ENCODE results near the gene PROC.
A peak's percentile ranks its signal among the peaks of the same experiment; 100 is the strongest.

Gene PROC

GRCh38 chr2:127418300-127419111, at the start of gene PROC:
PROC (plus strand) TSS chr2:127418427; CDS start chr2:127419943, 1,516 bp downstream.
- DNase-seq, result no peak

GRCh38 chr2:127370010-127370409, 48.2 kb upstream of the PROC start:
- no peak for DNase-seq

- DNase-seq, result no peak
Measured at GRCh38 chr2:127371037-127371436, 47.2 kb upstream of the PROC start.

- no peak for DNase-seq
Measured at GRCh38 chr2:127373362-127374083, 44.7 kb upstream of the PROC start.

GRCh38 chr2:127376257-127376656, 42.0 kb upstream of the PROC start:
- DNase-seq, result no peak

- no peak for DNase-seq
Measured at GRCh38 chr2:127377262-127377661, 41.0 kb upstream of the PROC start.

GRCh38 chr2:127378720-127379119, 39.5 kb upstream of the PROC start:
- no peak for DNase-seq

GRCh38 chr2:127379712-127380355, 38.4 kb upstream of the PROC start:
- no peak for DNase-seq

GRCh38 chr2:127381762-127382161, 36.5 kb upstream of the PROC start:
- no peak for DNase-seq

- no peak for DNase-seq
Measured at GRCh38 chr2:127382831-127383230, 35.4 kb upstream of the PROC start.

- DNase-seq, result no peak
Measured at GRCh38 chr2:127384529-127384928, 33.7 kb upstream of the PROC start.

GRCh38 chr2:127386246-127386645, 32.0 kb upstream of the PROC start:
- DNase-seq, result no peak

- peak; percentile 85 for DNase-seq
Measured at GRCh38 chr2:127386764-127387654, 31.2 kb upstream of the PROC start.

- DNase-seq, result peak; percentile 91
Measured at GRCh38 chr2:127387655-127388422, 30.4 kb upstream of the PROC start, which contains the start of gene MAP3K2. MAP3K2 (minus strand) TSS chr2:127387975; CDS start chr2:127343129, 44,846 bp downstream.

- DNase-seq, result no peak
Measured at GRCh38 chr2:127388423-127389164, 29.6 kb upstream of the PROC start.

GRCh38 chr2:127389778-127390435, 28.3 kb upstream of the PROC start:
- DNase-seq, result no peak

- DNase-seq, result no peak
Measured at GRCh38 chr2:127392133-127392827, 25.9 kb upstream of the PROC start.

- no peak for DNase-seq
Measured at GRCh38 chr2:127392828-127393578, 25.2 kb upstream of the PROC start.

- DNase-seq, result no peak
Measured at GRCh38 chr2:127394492-127394891, 23.7 kb upstream of the PROC start.

Measured in EL (cell line).